IPS-NIHi7 (cell line): ENCODE data around the gene MBTPS1.
A peak's percentile ranks its signal among the peaks of the same experiment; 100 is the strongest.

Source experiments
- DNase-seq: peaks from one replicate; pipeline ENCODE4 v3.0.0; 2012; ENCODE audit warnings: mixed read lengths; ENCODE audit errors: extremely low spot score

The MBTPS1 gene

GRCh38 chr16:84053237-84053636 is 63.5 kb downstream of the MBTPS1 start:
- no peak for DNase-seq

GRCh38 chr16:84052071-84052622 is 64.6 kb downstream of the MBTPS1 start:
- DNase-seq = no peak

- DNase-seq = no peak
These were observed 66.4 kb downstream of the MBTPS1 start for GRCh38 chr16:84050316-84050715.

GRCh38 chr16:84049403-84050060 is 67.2 kb downstream of the MBTPS1 start:
- no peak for DNase-seq

GRCh38 chr16:84048871-84049270 is 67.9 kb downstream of the MBTPS1 start:
- DNase-seq = no peak

- DNase-seq = no peak
These were observed 68.5 kb downstream of the MBTPS1 start for GRCh38 chr16:84048270-84048669.

GRCh38 chr16:84047626-84048025 is 69.1 kb downstream of the MBTPS1 start:
- no peak for DNase-seq

- no peak for DNase-seq
These were observed 69.5 kb downstream of the MBTPS1 start for GRCh38 chr16:84047206-84047605.

GRCh38 chr16:84045818-84046470 is 70.8 kb downstream of the MBTPS1 start:
- no peak for DNase-seq

GRCh38 chr16:84045001-84045817 is 71.5 kb downstream of the MBTPS1 start:
- DNase-seq = no peak

- DNase-seq = peak; percentile 63
These were observed 72.6 kb downstream of the MBTPS1 start for GRCh38 chr16:84044118-84044488.

- peak; percentile 46 for DNase-seq
These were observed 73.1 kb downstream of the MBTPS1 start for GRCh38 chr16:84043486-84044117.

GRCh38 chr16:84042879-84043485 is 73.8 kb downstream of the MBTPS1 start:
- peak; percentile 70 for DNase-seq

- no peak for DNase-seq
These were observed 74.3 kb downstream of the MBTPS1 start, which contains the start of gene SLC38A8 for GRCh38 chr16:84042308-84042878. Gene SLC38A8 (minus strand): TSS chr16:84042795. CDS start chr16:84042157, 638 bp downstream.

GRCh38 chr16:84041881-84042280 is 74.9 kb downstream of the MBTPS1 start:
- DNase-seq = no peak

GRCh38 chr16:84040823-84041820 is 75.6 kb downstream of the MBTPS1 start:
- no peak for DNase-seq

GRCh38 chr16:84040226-84040822 is 76.4 kb downstream of the MBTPS1 start:
- no peak for DNase-seq

GRCh38 chr16:84039696-84040095 is 77.0 kb downstream of the MBTPS1 start:
- DNase-seq = no peak

GRCh38 chr16:84038469-84038868 is 78.3 kb downstream of the MBTPS1 start:
- DNase-seq = no peak
